ENCODE results near the gene TMEM169. TPM values are rescaled to one million over a fixed set of nuclear protein-coding genes. Genes with fewer than 3 reads are reported as not detected.
A peak's percentile ranks its signal among the peaks of the same experiment; 100 is the strongest.

The TMEM169 gene
- total and polyA plus RNA-seq, 10 of the 15 experiments (the other 5 are each of a cell fraction or from before 2014, with no cell fraction given) = 0.23 to 3.2 (median 2.3) TPM

- no peak for TF ChIP-seq SMARCA5 (IDR thresholded peaks at IDR 0.05)
- TF ChIP-seq, protein P1, sequence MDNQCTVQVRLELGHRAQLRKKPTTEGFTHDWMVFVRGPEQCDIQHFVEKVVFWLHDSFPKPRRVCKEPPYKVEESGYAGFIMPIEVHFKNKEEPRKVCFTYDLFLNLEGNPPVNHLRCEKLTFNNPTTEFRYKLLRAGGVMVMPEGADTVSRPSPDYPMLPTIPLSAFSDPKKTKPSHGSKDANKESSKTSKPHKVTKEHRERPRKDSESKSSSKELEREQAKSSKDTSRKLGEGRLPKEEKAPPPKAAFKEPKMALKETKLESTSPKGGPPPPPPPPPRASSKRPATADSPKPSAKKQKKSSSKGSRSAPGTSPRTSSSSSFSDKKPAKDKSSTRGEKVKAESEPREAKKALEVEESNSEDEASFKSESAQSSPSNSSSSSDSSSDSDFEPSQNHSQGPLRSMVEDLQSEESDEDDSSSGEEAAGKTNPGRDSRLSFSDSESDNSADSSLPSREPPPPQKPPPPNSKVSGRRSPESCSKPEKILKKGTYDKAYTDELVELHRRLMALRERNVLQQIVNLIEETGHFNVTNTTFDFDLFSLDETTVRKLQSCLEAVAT (IDR thresholded peaks at IDR 0.05) = peak; percentile 91
- no peak for TF ChIP-seq KLF5 (IDR thresholded peaks at IDR 0.05; ENCODE audit: partially characterized antibody)
- TF ChIP-seq ZNF24 (IDR thresholded peaks at IDR 0.05) = no peak
- no peak for TF ChIP-seq TCF7 (IDR thresholded peaks at IDR 0.05; ENCODE audit: borderline replicate concordance)
- TF ChIP-seq USF2 (IDR thresholded peaks at IDR 0.05; ENCODE audit: borderline replicate concordance, low read depth, low read length) = no peak
- TF ChIP-seq TAF1 (IDR thresholded peaks at IDR 0.05; ENCODE audit: borderline replicate concordance, low read depth, low read length) = peak; percentile 93
- 0 out of 2 replicates have a peak, but pooled peaks have one; percentile 42 for TF ChIP-seq ATF3 (IDR thresholded peaks at IDR 0.05; ENCODE audit: borderline replicate concordance, extremely low read depth, low read depth, low read length)
- TF ChIP-seq, protein P2, sequence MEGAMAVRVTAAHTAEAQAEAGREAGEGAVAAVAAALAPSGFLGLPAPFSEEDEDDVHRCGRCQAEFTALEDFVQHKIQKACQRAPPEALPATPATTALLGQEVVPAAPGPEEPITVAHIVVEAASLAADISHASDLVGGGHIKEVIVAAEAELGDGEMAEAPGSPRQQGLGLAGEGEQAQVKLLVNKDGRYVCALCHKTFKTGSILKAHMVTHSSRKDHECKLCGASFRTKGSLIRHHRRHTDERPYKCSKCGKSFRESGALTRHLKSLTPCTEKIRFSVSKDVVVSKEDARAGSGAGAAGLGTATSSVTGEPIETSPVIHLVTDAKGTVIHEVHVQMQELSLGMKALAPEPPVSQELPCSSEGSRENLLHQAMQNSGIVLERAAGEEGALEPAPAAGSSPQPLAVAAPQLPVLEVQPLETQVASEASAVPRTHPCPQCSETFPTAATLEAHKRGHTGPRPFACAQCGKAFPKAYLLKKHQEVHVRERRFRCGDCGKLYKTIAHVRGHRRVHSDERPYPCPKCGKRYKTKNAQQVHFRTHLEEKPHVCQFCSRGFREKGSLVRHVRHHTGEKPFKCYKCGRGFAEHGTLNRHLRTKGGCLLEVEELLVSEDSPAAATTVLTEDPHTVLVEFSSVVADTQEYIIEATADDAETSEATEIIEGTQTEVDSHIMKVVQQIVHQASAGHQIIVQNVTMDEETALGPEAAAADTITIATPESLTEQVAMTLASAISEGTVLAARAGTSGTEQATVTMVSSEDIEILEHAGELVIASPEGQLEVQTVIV (IDR thresholded peaks at IDR 0.05; ENCODE audit: borderline replicate concordance, partially characterized antibody) = peak; percentile 87
- no peak for TF ChIP-seq JUNB (IDR thresholded peaks at IDR 0.05)
- no peak for TF ChIP-seq REST (IDR thresholded peaks at IDR 0.05; ENCODE audit: low read depth, low read length)
- TF ChIP-seq, protein P3, sequence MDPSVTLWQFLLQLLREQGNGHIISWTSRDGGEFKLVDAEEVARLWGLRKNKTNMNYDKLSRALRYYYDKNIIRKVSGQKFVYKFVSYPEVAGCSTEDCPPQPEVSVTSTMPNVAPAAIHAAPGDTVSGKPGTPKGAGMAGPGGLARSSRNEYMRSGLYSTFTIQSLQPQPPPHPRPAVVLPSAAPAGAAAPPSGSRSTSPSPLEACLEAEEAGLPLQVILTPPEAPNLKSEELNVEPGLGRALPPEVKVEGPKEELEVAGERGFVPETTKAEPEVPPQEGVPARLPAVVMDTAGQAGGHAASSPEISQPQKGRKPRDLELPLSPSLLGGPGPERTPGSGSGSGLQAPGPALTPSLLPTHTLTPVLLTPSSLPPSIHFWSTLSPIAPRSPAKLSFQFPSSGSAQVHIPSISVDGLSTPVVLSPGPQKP (IDR thresholded peaks at IDR 0.05; ENCODE audit: low read depth, low read length) = peak; percentile 77
- TF ChIP-seq IKZF1 (conservative IDR thresholded peaks at IDR 0.05) = peak; percentile 100
These were observed 27.5 kb downstream of the TMEM169 start, which contains the start of gene XRCC5 (continued) for GRCh38 chr2:216108967-216109921.
